ENCODE data around the gene ILRUN.

ILRUN gene

GRCh38 chr6:34742094-34742493 lies 45.5 kb upstream of the ILRUN start:
- H3K36me3 ChIP-seq (ENCODE audit: insufficient read depth), result no peaks in the 10 kb centered on the region
- no peaks in the 10 kb centered on the region for H3K79me2 ChIP-seq (ENCODE audit: insufficient read depth, low read depth)
- peaks cover 23% of the 10 kb centered on the region for H3K4me1 ChIP-seq (ENCODE audit: low read depth, poor library complexity, severe bottlenecking)
- no peak overlapping the region for H3K4me2 ChIP-seq
- H4K20me1 ChIP-seq (ENCODE audit: insufficient read depth), result no peaks in the 10 kb centered on the region
- H2AFZ ChIP-seq (ENCODE audit: low read depth), result no peak overlapping the region
- H3K4me3 ChIP-seq (IDR thresholded peaks at IDR 0.05; ENCODE audit: insufficient read depth, low read depth, low read length), result no peak overlapping the region
- TF ChIP-seq CTCF (conservative IDR thresholded peaks at IDR 0.05; ENCODE audit: low read depth, low read length), result no peak
- H3K27me3 ChIP-seq (ENCODE audit: insufficient read depth, low read depth), result no peaks in the 10 kb centered on the region
- no peak overlapping the region for H3K27ac ChIP-seq
- no peak overlapping the region for H3K9ac ChIP-seq

GRCh38 chr6:34736823-34737222 lies 40.3 kb upstream of the ILRUN start:
- H3K9ac ChIP-seq, result no peak overlapping the region

GRCh38 chr6:34731393-34732060 lies 35.0 kb upstream of the ILRUN start:
- Histone ChIP-seq H3K27ac (no peak overlapping the region), H3K4me2 (no peak overlapping the region), H3K79me2 (ENCODE audit: insufficient read depth, low read depth) (no peaks in the 10 kb centered on the region), H3K4me3 (IDR thresholded peaks at IDR 0.05; ENCODE audit: insufficient read depth, low read depth, low read length) (no peak overlapping the region), H4K20me1 (ENCODE audit: insufficient read depth) (no peaks in the 10 kb centered on the region), H3K9ac (no peak overlapping the region), H3K4me1 (ENCODE audit: low read depth, poor library complexity, severe bottlenecking) (no peaks in the 10 kb centered on the region), H3K36me3 (ENCODE audit: insufficient read depth) (no peaks in the 10 kb centered on the region), H2AFZ (ENCODE audit: low read depth) (no peak overlapping the region), H3K27me3 (ENCODE audit: insufficient read depth, low read depth) (no peaks in the 10 kb centered on the region)
- no peak for TF ChIP-seq CTCF (conservative IDR thresholded peaks at IDR 0.05; ENCODE audit: low read depth, low read length)

More at GRCh38 chr6:34736823-34737222, 40.3 kb upstream of the ILRUN start:
- no peaks in the 10 kb centered on the region for H3K27me3 ChIP-seq (ENCODE audit: insufficient read depth, low read depth)
- no peaks in the 10 kb centered on the region for H4K20me1 ChIP-seq (ENCODE audit: insufficient read depth)
- H3K79me2 ChIP-seq (ENCODE audit: insufficient read depth, low read depth), result no peaks in the 10 kb centered on the region
- no peak for TF ChIP-seq CTCF (conservative IDR thresholded peaks at IDR 0.05; ENCODE audit: low read depth, low read length)
- H3K36me3 ChIP-seq (ENCODE audit: insufficient read depth), result no peaks in the 10 kb centered on the region
- H3K4me3 ChIP-seq (IDR thresholded peaks at IDR 0.05; ENCODE audit: insufficient read depth, low read depth, low read length), result no peak overlapping the region
- no peak overlapping the region for H3K4me2 ChIP-seq
- H3K4me1 ChIP-seq (ENCODE audit: low read depth, poor library complexity, severe bottlenecking), result no peaks in the 10 kb centered on the region
- no peak overlapping the region for H3K27ac ChIP-seq
- no peak overlapping the region for H2AFZ ChIP-seq (ENCODE audit: low read depth)

GRCh38 chr6:34729631-34730470 lies 33.3 kb upstream of the ILRUN start:
- no peak overlapping the region for H3K27ac ChIP-seq
- no peak overlapping the region for H2AFZ ChIP-seq (ENCODE audit: low read depth)
- TF ChIP-seq CTCF (conservative IDR thresholded peaks at IDR 0.05; ENCODE audit: low read depth, low read length), result no peak

More at GRCh38 chr6:34729631-34730470, 33.3 kb upstream of the ILRUN start:
- Histone ChIP-seq H3K4me1 (ENCODE audit: low read depth, poor library complexity, severe bottlenecking) (no peaks in the 10 kb centered on the region), H4K20me1 (ENCODE audit: insufficient read depth) (no peaks in the 10 kb centered on the region), H3K4me2 (no peak overlapping the region), H3K27me3 (ENCODE audit: insufficient read depth, low read depth) (no peaks in the 10 kb centered on the region), H3K79me2 (ENCODE audit: insufficient read depth, low read depth) (no peaks in the 10 kb centered on the region), H3K36me3 (ENCODE audit: insufficient read depth) (no peaks in the 10 kb centered on the region), H3K9ac (no peak overlapping the region), H3K4me3 (IDR thresholded peaks at IDR 0.05; ENCODE audit: insufficient read depth, low read depth, low read length) (no peak overlapping the region)

All from KMS-11 (cell line).